Hepatocyte (in vitro differentiated cells): ENCODE measurements around the gene GJC2.

Experiments
- CTCF ChIP-seq: fragments of 200-600 bp; sonication (generic); IDR thresholded peaks from 2 replicates; pipeline ENCODE4 v1.5.1; 2016; ENCODE audit warnings: antibody characterized with exemption, mild to moderate bottlenecking; ENCODE audit not compliant: poor library complexity
- EZH2 ChIP-seq: fragments of 200-600 bp; sonication (generic); IDR thresholded peaks from 2 replicates; pipeline ENCODE4 v1.6.1; 2016; ENCODE audit warnings: antibody characterized with exemption, mild to moderate bottlenecking, borderline replicate concordance

GRCh38 chr1:228207381-228207810 is 57.7 kb downstream of the GJC2 start:
- TF ChIP-seq EZH2 (no peak), CTCF (no peak)
